MG63 (cell line): ENCODE results near the gene DNAJC1. TPM values are rescaled to one million over a fixed set of nuclear protein-coding genes. Genes with fewer than 3 reads are reported as not detected.

Source experiments
- DNase-seq: peaks from one replicate; pipeline ENCODE4 v3.0.0-alpha.2; 2020
- H3K27me3 ChIP-seq: fragments of 250-450 bp; sonication (Bioruptor Pico); 2 replicates; pipeline ENCODE4 v1.5.1; 2020; ENCODE audit warnings: mild to moderate bottlenecking, moderate library complexity
- H3K36me3 ChIP-seq: fragments of 250-450 bp; sonication (Bioruptor Pico); 2 replicates; pipeline ENCODE4 v1.5.1; 2020; ENCODE audit warnings: mild to moderate bottlenecking, moderate library complexity
- H3K4me3 ChIP-seq: fragments of 250-450 bp; sonication (Bioruptor Pico); 2 replicates; pipeline ENCODE4 v1.5.1; 2020; ENCODE audit warnings: mild to moderate bottlenecking, moderate library complexity
- H3K9me3 ChIP-seq: fragments of 250-450 bp; sonication (Bioruptor Pico); 2 replicates; pipeline ENCODE4 v1.5.1; 2020; ENCODE audit warnings: mild to moderate bottlenecking, moderate library complexity
- total RNA-seq: library from RNA; depleted of rRNA; stranded (reverse); fragments of >200 nt; shearing (Covaris generic); gene quantifications from 2 replicates; pipeline ENCODE4 v1.2.3, GENCODE V29; 2014; ENCODE audit warnings: low replicate concordance

DNAJC1 gene
- total RNA-seq, 1 experiment from 2014 or later = 19.2 TPM

DNA sequence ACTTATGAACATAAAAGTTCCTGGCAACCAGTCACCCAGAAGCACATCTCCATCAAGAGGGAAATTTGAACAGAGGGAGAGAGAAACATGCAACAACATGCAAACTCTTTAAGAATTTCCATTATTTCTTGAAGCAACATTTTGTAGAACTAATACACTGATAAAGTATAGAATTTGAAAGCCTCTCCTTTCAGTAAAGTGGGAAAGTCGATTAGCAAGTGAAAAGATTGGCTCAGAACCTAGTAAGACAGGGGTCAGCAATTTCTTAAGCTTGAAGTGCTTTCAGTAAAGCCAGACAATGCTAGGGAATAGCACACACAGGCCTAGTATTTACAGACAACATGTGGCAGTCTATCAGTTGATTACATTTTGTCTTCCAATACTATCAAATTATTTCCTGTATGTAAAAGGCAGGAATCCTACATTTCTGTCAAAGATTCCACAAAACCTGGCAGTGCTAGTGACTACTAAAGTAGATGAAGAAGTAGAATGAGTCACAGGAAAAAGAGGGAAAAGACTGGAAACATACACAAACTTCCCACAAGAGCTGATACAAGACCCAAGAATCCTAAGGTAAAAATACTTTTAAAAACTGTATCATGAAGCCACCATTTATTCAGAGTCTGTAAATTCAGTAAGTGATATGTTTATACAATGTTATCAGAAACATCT, 25.2 kb downstream of the DNAJC1 start:
- Histone ChIP-seq H3K9me3 (no peaks in the 10 kb centered on the region), H3K4me3 (no peak overlapping the region), H3K27me3 (no peaks in the 10 kb centered on the region), H3K36me3 (no peaks in the 10 kb centered on the region)
- no peak for DNase-seq

DNA sequence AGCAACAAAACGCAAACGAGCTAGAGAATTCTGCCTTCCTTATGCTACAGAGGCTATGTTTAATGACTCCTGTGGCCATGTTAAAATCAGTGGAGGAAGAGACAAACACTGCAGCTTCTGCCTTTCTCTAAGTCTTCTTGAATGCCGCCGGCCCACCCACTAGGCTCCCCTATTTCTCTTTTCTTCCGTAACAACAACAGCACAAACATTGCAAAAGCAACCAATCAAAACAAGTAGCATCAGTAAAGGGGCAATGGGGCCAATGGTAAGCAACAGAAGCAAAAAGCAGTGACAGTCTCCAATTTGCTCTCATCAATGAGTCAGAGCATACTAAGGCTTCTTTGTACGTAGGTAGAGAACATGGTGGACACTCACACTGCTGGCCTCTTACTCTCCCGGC, 26.8 kb downstream of the DNAJC1 start:
- Histone ChIP-seq H3K4me3 (no peak overlapping the region), H3K27me3 (no peaks in the 10 kb centered on the region), H3K9me3 (no peaks in the 10 kb centered on the region), H3K36me3 (no peaks in the 10 kb centered on the region)
- no peak for DNase-seq

DNA sequence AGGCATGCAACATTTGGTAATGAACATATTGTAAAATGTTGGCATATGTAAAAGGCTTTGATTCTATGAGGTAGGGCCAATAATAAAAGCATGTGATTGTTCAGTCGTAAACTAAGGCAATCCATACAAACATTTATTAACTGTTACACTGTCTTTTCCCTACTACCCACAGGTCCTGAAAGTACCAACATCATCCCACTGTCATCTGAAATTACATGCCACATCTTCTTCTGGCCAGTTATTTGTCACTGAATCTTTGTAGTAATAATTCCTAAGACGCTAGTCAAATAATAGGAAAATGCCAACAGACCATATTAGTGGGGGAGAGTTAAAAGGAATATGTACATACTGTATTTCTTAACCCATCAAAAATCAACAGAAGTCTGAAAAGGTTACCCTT, 27.2 kb downstream of the DNAJC1 start:
- Histone ChIP-seq H3K36me3 (no peaks in the 10 kb centered on the region), H3K27me3 (no peaks in the 10 kb centered on the region), H3K4me3 (no peak overlapping the region), H3K9me3 (no peaks in the 10 kb centered on the region)
- DNase-seq = no peak

DNA sequence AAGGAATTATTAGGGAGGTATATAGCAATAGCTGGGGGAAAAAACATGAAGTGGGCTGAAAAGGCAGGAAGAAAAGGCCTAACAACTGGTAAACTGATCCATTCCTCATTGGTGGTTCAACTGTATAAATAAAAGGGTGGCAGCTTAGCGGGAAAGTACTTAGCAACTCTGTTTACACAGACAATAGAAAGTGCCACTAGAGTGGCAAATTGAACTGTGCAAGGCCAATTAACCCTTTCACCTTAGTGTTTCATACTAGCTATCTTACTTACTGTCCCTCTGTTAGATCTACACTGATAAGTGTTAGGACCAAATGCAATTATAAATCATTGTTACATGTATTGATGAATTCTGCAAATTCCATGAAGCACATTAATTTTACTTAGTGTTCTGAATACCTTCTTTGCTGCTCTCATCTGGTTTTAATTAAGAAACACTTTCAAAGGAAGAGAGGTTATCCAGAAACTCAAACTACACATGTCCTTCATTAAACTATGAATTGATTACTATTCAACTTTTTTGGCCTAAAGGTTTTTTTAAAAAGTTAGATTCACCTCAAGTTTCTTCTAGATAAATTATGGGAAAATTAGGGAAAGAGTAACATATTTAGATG, 28.0 kb downstream of the DNAJC1 start:
- Histone ChIP-seq H3K36me3 (no peaks in the 10 kb centered on the region), H3K27me3 (no peaks in the 10 kb centered on the region), H3K9me3 (no peaks in the 10 kb centered on the region), H3K4me3 (no peak overlapping the region)
- DNase-seq = no peak

DNA sequence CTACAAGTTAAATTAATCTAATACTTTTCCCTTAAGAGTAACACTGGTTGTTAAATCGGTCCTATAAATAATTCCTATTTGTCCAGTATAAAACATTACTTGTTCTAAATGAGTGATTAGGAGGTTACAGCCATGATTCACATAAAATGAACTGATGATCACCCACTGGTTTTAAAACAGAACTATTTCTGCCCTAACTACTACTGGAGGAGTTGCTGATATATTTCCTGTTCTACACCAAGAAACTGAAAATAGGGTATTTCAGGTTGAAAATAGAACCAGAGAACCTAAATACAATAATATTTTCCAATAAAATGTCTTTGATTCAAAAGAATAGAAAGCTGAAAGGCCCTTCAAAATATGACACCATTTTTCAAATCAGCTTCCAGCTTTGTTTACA, 30.9 kb downstream of the DNAJC1 start:
- Histone ChIP-seq H3K4me3 (no peak overlapping the region), H3K27me3 (no peaks in the 10 kb centered on the region), H3K9me3 (no peaks in the 10 kb centered on the region), H3K36me3 (no peaks in the 10 kb centered on the region)
- DNase-seq = no peak

DNA sequence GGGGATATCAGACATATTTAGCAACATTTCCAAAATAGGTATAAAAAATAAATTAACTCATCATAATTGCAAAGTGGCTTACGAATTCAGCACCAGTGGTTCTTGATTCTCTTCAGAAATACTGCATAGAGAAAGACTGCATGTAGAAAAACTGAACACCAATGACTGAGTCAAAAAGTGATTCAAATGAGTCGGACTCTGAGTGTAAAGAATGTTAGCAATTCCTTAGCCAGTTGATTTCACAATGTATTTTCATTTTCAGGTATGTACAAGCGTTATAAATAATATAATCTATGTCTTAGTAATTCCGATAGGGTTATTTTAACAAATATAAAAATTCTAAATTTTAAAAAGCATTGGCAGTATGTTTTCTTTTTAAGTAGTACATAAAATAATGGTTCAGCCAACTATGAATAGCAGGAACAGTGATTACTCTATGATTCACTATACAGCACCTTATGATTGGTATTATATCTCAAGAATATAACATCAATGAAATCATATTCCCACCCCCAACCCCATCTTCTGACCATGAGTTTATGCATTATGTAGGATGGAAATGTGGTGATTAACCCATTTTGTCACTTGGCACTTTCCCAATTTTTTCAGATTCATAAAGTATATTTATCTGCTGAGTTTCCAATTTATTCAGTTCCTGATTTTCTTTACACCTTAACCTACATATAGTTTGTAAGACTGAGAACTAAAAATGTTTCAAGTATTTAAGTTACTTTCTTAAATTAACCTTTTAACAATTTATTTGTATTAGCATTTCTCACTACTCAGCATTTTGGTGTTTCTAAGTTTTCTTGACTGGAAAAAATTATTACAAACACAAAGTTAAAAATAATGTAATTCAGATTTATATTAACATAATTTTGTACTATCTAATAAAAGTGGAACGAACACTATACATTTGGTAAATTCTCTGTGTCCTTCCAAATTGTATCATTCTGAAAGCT, 33.9 kb downstream of the DNAJC1 start:
- DNase-seq = no peak
- Histone ChIP-seq H3K9me3 (no peaks in the 10 kb centered on the region), H3K27me3 (no peaks in the 10 kb centered on the region), H3K36me3 (no peaks in the 10 kb centered on the region), H3K4me3 (no peak overlapping the region)

DNA sequence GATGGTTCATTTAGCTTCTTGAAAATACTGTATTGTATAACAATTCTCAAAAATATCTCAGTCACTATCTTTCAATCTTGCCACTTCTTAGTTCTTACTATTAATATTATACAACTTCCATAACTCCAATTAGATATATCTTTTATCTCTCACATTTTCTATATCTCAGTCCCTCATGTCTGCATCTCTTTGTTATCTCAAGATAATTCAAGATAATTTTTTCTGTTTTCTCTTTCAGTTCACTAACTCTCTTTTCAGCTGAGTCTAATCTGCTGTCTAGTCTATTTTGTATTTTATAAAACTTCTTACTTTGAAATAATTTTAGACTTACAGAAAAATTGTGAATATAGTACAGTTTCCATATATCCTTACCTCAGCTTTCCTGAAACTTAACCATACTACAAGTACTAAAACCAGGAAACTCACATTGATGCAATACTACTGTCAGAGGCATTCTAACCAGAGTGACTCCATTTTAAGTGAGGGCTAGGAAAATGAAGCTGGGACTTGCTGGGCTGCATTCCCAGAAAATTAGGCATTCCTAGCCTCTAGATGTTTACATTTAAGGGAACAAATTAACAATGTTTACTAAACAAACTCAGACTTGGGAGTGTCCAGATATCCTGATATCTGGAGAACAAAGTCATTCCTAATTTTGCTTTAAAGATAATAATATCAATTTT, 38.4 kb downstream of the DNAJC1 start:
- Histone ChIP-seq H3K27me3 (no peaks in the 10 kb centered on the region), H3K36me3 (no peaks in the 10 kb centered on the region), H3K9me3 (no peaks in the 10 kb centered on the region), H3K4me3 (no peak overlapping the region)
- DNase-seq = no peak

DNA sequence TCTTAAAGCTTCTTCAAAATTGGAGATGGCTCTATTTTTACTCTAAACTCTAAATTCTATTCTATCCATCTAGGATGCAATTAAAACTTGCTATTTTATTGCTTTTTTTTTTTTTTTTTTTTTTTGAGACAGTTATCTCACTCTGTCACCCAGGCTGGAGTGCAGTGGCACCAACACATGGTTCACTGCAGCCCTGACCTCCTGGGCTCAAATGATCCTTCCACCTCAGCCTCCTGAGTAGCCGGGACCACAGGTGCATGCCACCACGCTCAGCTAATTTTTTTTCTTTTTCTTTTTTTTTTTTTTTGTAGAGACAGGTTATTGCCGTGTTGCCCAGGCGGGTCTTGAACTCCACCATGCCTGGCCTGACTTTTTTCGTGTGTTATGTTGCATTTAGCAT, 41.2 kb downstream of the DNAJC1 start:
- H3K36me3 ChIP-seq = no peaks in the 10 kb centered on the region
- DNase-seq = no peak
- H3K4me3 ChIP-seq = no peak overlapping the region
- H3K9me3 ChIP-seq = no peaks in the 10 kb centered on the region
- no peaks in the 10 kb centered on the region for H3K27me3 ChIP-seq

DNA sequence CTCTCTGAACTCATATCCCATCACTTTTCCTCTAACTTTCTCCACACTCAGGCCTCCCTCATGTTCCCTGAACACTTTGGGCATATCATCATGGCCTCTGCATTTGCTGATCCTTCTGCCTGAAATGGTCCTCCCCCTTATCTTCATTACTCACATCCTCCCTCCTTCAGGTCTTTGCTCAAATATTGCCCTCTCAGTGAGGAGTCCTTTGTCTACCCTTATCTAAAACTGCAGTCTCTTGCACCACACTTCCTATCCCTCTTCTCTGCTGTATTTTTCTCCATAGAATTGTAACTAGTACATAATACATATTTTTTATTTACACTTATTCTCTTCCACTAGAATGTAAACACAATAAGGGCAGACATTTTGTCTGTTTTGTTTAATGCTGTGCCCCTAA, 41.7 kb downstream of the DNAJC1 start:
- no peaks in the 10 kb centered on the region for H3K27me3 ChIP-seq
- no peak for DNase-seq
- no peak overlapping the region for H3K4me3 ChIP-seq
- H3K36me3 ChIP-seq = no peaks in the 10 kb centered on the region
- no peaks in the 10 kb centered on the region for H3K9me3 ChIP-seq

DNA sequence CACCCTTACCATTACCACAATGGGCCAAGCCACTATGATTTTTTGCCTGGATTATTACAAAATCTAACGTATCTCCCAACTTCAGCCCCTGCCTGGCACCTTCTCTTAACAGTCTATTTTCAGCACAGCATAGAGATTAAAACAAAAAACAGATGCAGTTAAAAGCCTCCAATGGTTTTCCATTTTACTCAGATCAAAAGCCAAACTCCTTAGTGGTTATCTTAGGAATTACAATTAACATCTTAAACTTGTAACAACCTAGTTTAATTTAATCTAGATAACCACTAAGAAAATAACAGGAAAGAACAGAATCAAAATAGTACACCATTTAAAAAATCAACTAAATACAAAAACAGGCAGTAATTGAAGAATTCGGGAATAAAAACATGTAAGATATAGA, 43.5 kb downstream of the DNAJC1 start:
- Histone ChIP-seq H3K36me3 (no peaks in the 10 kb centered on the region), H3K27me3 (no peaks in the 10 kb centered on the region), H3K4me3 (no peak overlapping the region), H3K9me3 (no peaks in the 10 kb centered on the region)
- no peak for DNase-seq

DNA sequence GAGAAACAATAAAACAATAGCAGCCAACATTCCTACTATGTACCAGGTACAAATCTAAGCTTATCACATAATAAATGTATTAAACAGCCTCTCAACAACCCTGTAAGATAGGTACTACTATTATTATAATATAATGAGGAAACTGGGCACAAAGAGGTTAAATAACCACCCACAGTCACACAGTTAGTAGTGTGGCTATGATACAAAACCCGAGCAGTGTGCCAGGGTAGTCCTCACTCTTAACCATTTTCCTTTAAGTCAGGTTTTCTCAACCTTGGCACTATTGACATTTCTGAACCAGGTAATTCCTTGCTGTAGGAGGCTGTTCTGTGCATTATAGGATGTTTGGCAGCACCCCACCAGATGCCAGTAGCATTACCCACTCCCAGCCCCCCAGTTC, 48.8 kb downstream of the DNAJC1 start:
- no peaks in the 10 kb centered on the region for H3K36me3 ChIP-seq
- no peaks in the 10 kb centered on the region for H3K27me3 ChIP-seq
- H3K9me3 ChIP-seq = no peaks in the 10 kb centered on the region
- DNase-seq = no peak
- no peak overlapping the region for H3K4me3 ChIP-seq

DNA sequence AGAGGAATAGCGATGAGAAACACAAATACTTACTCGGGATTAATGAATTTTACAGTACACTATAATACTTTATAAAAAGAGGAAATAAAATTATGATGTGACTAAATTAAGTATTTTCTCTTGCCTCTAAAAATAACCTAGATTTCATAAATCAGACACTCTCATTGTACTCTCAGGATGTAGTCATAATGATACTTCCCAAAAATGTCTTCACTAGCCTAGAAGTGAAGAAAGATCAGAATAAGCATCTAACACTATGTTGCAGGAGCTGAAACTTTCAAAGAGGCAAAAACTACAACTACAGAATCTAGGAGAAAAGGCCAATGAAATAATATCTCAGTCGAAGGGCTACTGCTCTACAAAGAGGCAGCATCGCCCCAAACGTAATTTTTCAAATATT, 49.4 kb downstream of the DNAJC1 start:
- Histone ChIP-seq H3K36me3 (no peaks in the 10 kb centered on the region), H3K27me3 (no peaks in the 10 kb centered on the region), H3K9me3 (no peaks in the 10 kb centered on the region), H3K4me3 (no peak overlapping the region)
- no peak for DNase-seq

DNA sequence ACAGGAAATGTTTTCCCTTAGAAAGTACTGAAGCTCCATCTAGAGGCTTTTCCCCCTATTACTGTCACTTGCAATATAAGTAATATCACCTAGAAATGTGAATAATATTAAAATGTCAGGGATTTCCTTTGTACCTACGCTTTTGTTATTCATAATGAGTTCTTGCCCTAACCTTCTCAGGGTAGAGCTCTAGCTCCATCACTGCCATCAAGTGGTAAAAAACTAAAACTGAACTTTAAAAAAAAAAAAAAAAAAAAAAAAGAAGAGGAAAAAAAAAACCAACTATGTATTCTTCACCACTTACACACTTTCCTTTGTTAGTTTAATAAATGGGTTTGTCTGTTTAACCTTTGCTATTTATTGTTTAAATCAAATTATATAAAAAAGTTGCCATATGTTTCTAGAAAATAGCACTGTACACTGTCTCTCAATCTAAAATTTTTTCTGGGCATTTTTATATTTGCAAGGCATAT, 49.9 kb downstream of the DNAJC1 start:
- Histone ChIP-seq H3K9me3 (no peaks in the 10 kb centered on the region), H3K27me3 (no peaks in the 10 kb centered on the region), H3K36me3 (no peaks in the 10 kb centered on the region), H3K4me3 (no peak overlapping the region)
- no peak for DNase-seq

DNA sequence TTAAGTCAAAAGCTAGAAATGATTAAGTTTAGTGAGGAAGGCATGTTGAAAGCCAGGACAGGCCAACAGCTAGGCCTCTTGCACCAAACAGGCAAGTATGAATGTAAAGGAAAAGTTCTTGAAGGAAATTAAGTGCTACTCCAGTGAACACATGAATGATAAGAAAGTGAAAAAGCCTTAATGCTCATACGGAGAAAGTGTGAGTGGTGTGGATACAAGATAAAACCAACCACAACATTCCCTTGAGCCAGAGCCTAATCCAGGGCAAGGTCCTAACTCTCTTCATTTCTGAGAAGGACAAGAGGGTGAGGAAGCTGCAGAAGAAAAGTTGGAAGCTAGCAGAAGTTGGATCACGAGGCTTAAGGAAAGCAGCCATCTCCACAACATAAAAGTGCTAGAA, 53.0 kb downstream of the DNAJC1 start:
- Histone ChIP-seq H3K4me3 (no peak overlapping the region), H3K9me3 (no peaks in the 10 kb centered on the region), H3K36me3 (no peaks in the 10 kb centered on the region), H3K27me3 (no peaks in the 10 kb centered on the region)
- DNase-seq = no peak

DNA sequence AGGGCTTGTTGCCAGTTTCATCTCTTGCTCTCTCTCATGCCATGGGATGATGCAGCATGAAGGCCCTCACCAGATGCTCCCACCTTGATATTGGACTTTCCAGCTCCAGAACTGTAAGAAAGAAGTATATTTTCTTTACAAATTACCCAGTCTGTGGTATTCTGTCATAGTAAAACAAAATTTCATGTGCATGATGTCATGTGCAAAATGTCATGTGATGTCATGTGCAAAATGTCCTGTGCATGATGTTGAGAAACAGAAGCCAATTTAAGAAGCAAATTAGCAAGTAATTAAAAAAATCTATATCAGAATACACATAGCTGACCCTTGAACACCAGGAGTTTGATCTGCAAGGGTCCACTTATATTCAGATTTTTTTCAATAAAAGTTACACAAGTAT, 56.6 kb downstream of the DNAJC1 start:
- Histone ChIP-seq H3K36me3 (no peaks in the 10 kb centered on the region), H3K4me3 (no peak overlapping the region), H3K9me3 (no peaks in the 10 kb centered on the region), H3K27me3 (no peaks in the 10 kb centered on the region)
- DNase-seq = no peak

DNA sequence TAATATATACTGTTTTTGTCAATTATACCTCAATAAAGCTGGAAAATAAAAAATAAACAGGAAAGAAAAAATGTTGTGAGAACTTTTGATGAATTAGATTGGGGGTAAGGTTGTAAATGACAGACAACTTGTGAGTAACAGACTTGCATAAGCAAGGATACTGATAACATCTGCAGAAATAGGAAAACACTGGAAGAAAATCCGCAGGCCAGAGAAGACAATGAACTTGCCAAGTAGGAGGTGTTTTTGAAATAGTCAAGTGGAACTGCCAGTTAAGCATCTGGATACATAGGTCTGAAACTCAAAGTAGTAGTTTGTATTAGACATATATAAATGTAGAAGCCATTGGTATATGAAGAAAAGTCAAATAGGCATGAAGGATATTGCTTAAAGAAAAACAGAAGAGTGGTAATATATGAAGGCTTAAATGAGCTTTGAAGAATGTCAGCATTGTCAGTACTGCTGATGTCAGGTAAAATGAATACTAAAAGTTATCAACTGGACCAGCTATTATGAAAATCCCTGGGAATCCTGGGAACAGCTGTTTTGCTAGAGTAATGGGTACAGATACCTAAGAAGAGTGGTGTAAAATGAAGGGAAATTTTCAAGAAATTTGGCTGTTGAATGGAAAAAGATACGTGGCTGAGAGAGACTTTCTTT, 58.7 kb downstream of the DNAJC1 start:
- DNase-seq = no peak
- Histone ChIP-seq H3K9me3 (no peaks in the 10 kb centered on the region), H3K4me3 (no peak overlapping the region), H3K36me3 (no peaks in the 10 kb centered on the region), H3K27me3 (no peaks in the 10 kb centered on the region)
